Esophagus squamous epithelium (tissue), 5 donors: ENCODE results near the gene SHC1. TPM values are rescaled to one million over a fixed set of nuclear protein-coding genes. Genes with fewer than 3 reads are reported as not detected.

ENCODE experiments used
- DNase-seq: peaks from one replicate; lab custom pipeline; 2025; lab: John Stamatoyannopoulos, UW
- H3K27ac ChIP-seq, 4 donors: fragments of 200-600 bp; sonication (generic); one replicate each; pipeline ENCODE4 v1.5.1; 2016 to 2019; ENCODE audit warnings: mild to moderate bottlenecking in 1 of 4
- H3K27me3 ChIP-seq, 4 donors: fragments of 200-600 bp; sonication (generic); 1 replicate in 3 of 4; 2 replicates in 1 of 4; pipeline versions ENCODE4 v1.5.1 to v1.6.0; 2017 to 2021; ENCODE audit warnings: antibody characterized with exemption in 1 of 4
- H3K36me3 ChIP-seq, 3 donors: fragments of 200-600 bp; sonication (generic); one replicate each; pipeline ENCODE4 v1.5.1; 2016 to 2019
- H3K4me1 ChIP-seq, 3 donors: fragments of 200-600 bp; sonication (generic); one replicate each; pipeline ENCODE4 v1.5.1; 2017 to 2019
- H3K4me3 ChIP-seq, 4 donors: fragments of 200-600 bp; sonication (generic); 1 replicate in 3 of 4; 2 replicates in 1 of 4; pipeline ENCODE4 v1.5.1; 2016 to 2019; ENCODE audit warnings: mild to moderate bottlenecking in 2 of 4, moderate library complexity in 1 of 4
- H3K9me3 ChIP-seq, 3 donors: fragments of 200-600 bp; sonication (generic); one replicate each; pipeline ENCODE4 v1.5.1; 2016 to 2019
- POLR2A ChIP-seq, 4 donors: fragments of 450-650 bp; IDR thresholded peaks; one replicate each; pipeline ENCODE4 v1.6.1; 2017; ENCODE audit warnings: antibody characterized with exemption in 4 of 4, mild to moderate bottlenecking in 4 of 4, moderate library complexity in 3 of 4
- WGBS, 2 donors: methylation state at CpG; one replicate each; pipeline ENCODE4 v1.1.5; 2018; 5-methylcytosine and 5-hydroxymethylcytosine counted together
- intact Hi-C: fragments of 100-400 bp; cut with DNase I; formaldehyde crosslinking; loops from one replicate; pipeline ENCODE4 v1.15.0; 2022
- total RNA-seq, 4 donors: library from RNA; depleted of rRNA; stranded (reverse); fragments of >200 nt; gene quantifications; one replicate each; pipeline ENCODE4 v1.1.0, GENCODE V29; 2016
- TF ChIP-seq, protein P1 (sequence below), 6 experiments: fragments of 450-650 bp in 4 of 6; fragments of 200-600 bp in 2 of 6; sonication (generic) in 2 of 6; IDR thresholded peaks; one replicate each; pipeline ENCODE4 v1.5.1; 2016 to 2019; ENCODE audit warnings: antibody characterized with exemption in 6 of 6, mild to moderate bottlenecking in 4 of 6, moderate library complexity in 4 of 6
- donor health status: DM: yes; HTN: yes; CAD: no.

The SHC1 gene
- total RNA-seq, 4 donors from 2014 or later, result 37.6 to 80.9 (median 65.8) TPM

DNA sequence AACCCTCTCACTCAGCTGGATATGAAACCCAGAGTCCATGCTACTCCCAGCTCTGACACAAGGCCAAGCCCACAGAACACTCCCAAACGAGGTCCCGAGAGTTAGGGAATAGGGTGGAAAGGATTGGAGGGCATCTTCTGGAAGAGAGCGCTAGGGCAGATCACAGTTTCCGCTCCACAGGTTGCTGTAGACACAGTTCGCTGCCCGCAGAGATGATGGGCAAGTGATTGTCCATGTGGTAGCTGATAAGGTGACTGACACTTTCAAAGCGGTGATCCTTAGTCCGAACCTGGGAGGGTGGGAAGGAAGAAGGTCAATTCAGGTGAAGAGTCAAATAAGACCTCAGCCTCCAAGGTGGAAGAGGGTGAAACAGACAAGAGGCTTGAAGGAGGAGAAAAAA lies 6.9 kb downstream of the SHC1 start:
- Histone ChIP-seq H3K27me3 (no peaks in the 10 kb centered on the region), H3K36me3 (peaks cover 10 to 74% (median 58%) of the 10 kb centered on the region in 3 donors), H3K27ac (peak overlapping the region in 3 of 4 donors; percentile 95 to 99 (median 97)), H3K4me1 (peaks cover 18 to 67% (median 31%) of the 10 kb centered on the region in 3 donors), H3K4me3 (no peak overlapping the region), H3K9me3 (no peaks in the 10 kb centered on the region)
- no peak for TF ChIP-seq POLR2A (IDR thresholded peaks at IDR 0.05)
- TF ChIP-seq, protein P1, sequence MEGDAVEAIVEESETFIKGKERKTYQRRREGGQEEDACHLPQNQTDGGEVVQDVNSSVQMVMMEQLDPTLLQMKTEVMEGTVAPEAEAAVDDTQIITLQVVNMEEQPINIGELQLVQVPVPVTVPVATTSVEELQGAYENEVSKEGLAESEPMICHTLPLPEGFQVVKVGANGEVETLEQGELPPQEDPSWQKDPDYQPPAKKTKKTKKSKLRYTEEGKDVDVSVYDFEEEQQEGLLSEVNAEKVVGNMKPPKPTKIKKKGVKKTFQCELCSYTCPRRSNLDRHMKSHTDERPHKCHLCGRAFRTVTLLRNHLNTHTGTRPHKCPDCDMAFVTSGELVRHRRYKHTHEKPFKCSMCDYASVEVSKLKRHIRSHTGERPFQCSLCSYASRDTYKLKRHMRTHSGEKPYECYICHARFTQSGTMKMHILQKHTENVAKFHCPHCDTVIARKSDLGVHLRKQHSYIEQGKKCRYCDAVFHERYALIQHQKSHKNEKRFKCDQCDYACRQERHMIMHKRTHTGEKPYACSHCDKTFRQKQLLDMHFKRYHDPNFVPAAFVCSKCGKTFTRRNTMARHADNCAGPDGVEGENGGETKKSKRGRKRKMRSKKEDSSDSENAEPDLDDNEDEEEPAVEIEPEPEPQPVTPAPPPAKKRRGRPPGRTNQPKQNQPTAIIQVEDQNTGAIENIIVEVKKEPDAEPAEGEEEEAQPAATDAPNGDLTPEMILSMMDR (IDR thresholded peaks at IDR 0.05), result no peak
- intact Hi-C loops, result loop anchor here (5.0 to 10.0 kb wide), 2 partner anchors 34 to 101 kb away; partner anchors contain the start of gene EFNA4
- no peak for DNase-seq
- 77 to 78% methylated on average over 7 to 8 of the region's 8 CpGs for WGBS, 2 donors

DNA sequence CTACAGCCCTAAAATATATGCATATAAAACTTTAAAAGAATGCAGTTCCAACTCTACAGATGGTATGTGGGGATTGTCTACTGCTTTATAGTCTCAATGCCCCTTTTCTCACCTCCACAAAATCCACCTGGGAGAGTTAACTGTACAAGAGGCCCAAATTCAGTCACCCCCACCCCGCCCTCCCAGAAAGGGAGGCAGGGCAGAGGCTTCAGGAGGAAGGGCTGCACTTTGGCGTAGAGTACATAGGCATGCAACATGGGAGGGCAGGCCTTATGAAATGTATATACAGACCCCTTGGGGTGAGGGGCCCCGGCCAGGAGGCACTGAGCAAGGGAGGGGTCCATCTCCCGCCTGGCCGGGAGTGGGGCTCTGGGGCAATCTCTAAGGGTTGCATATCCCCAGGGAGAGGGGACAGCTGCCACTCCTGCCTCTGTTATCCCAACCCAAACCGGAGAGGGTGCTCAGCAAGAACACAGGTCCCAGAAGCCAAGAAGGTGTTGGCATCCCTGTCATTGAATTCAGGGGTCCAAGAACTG lies 7.7 kb downstream of the SHC1 start:
- peak overlapping the region; percentile 95 to 99 (median 98) for H3K27ac ChIP-seq
- intact Hi-C loops, result loop anchor here (5.0 to 10.0 kb wide), 2 partner anchors 34 to 102 kb away; partner anchors contain the start of gene EFNA4
- no peaks in the 10 kb centered on the region for H3K9me3 ChIP-seq
- 40 to 59% methylated on average over 3 to 6 of the region's 6 CpGs for WGBS, 2 donors
- peaks cover 16 to 74% (median 51%) of the 10 kb centered on the region in 3 donors for H3K36me3 ChIP-seq
- TF ChIP-seq POLR2A (IDR thresholded peaks at IDR 0.05), result no peak
- TF ChIP-seq, protein P1 (IDR thresholded peaks at IDR 0.05), result no peak
- H3K4me3 ChIP-seq, result peak overlapping the region; percentile 67 to 98 (median 79)
- no peaks in the 10 kb centered on the region for H3K27me3 ChIP-seq
- H3K4me1 ChIP-seq, result peaks cover 16 to 65% (median 26%) of the 10 kb centered on the region in 3 donors
- DNase-seq, result no peak

DNA sequence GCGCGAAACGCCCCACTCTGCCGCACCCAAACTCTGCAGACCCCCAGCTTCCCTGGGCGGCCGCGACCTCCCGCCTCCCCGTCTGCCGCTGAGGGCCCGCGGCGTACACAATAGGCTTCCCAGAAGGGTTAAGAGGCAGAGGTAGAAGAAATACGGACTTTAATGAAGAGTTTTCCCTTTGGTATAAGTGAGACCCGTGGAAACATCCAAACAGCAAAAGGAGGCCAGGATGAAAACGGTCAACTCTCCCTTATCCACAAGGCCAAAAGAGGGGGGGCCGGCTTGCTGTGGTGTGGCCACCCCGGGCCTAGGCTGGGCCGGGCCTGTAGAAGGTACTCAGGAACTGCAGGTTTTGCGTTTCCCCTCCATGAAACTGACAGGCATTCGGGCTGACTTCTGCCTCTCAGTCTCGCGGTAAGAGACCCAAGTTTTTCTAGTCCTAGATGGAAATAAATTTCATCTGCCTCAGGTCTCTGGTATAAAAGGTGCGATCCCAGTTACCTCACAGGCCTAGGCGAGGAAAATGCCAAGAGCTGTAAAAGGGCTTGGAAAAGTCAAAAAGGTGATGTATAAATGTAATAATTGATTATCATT lies 8.3 kb downstream of the SHC1 start:
- intact Hi-C loops, result loop anchor here (5.0 to 10.0 kb wide), 2 partner anchors 35 to 103 kb away; partner anchors contain the start of gene EFNA4
- Histone ChIP-seq H3K27me3 (no peaks in the 10 kb centered on the region), H3K4me1 (peaks cover 16 to 65% (median 23%) of the 10 kb centered on the region in 3 donors), H3K4me3 (peak overlapping the region; percentile 67 to 98 (median 79)), H3K36me3 (peaks cover 16 to 74% (median 51%) of the 10 kb centered on the region in 3 donors), H3K9me3 (no peaks in the 10 kb centered on the region), H3K27ac (peak overlapping the region; percentile 95 to 99 (median 98))
- TF ChIP-seq, protein P1 (IDR thresholded peaks at IDR 0.05), result no peak
- no peak for TF ChIP-seq POLR2A (IDR thresholded peaks at IDR 0.05)
- no peak for DNase-seq
- 4 to 7% methylated on average over 9 to 11 of the region's 25 CpGs for whole genome bisulfite sequencing, 2 donors

DNA sequence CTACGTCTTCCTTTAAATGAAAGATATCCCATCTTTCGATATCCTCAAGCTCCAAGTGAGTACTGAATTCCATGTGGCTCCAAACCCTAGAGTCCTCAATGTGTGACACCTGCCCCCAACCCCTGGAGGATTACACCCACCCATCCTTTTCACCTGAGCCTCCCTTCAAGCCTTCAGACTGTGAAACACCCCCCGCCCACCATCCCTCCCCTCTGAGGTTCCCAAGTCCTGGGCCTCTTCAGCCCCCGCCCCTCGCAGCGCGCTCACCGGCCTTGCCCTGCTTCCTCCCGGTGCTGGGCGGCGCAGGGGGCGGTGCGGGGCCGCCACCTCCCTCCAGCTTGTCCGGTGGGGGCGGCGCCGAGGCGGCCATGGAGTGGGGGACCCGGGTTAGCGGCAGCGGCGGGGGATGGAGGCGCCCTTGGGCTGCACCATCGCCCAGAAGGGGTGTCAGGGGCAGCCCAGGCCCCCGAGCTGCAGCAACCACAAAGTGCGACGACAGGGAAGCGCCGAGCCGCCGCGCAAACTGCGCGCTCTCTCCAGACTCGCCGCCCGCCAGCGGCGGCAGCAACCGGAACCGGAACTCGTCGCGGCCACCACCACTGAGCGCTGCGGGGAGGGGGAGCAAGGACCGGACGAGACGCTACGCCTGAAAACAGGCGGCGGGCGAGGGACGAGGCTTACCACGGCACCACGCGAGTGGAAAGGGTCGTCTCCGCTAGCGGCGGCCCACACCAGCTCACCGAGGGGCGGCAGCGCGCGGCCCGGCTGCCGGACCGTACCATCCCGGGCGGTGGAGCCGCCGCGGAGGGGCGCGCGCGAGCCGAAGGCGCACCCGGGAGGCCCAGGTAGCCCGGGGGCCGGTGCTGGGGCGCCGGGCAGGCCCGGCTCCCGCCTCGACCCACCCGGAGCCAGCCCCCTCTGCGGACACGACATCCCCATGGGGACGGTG lies 9.1 kb downstream of the SHC1 start, which contains the start of gene PYGO2:
TSS of gene PYGO2 (minus strand) at position 576 of the 949 bp plus-strand sequence. CDS start at position 370, 206 bp downstream.
- Histone ChIP-seq H3K4me1 (peaks cover 21 to 66% (median 31%) of the 10 kb centered on the region in 3 donors), H3K27me3 (no peaks in the 10 kb centered on the region), H3K36me3 (peaks cover 16 to 66% (median 46%) of the 10 kb centered on the region in 3 donors), H3K27ac (peak within 1 kb of the TSS; percentile 95 to 99 (median 98)), H3K9me3 (no peaks in the 10 kb centered on the region), H3K4me3 (peak within 1 kb of the TSS; percentile 67 to 98 (median 79))
- intact Hi-C loops, result loop anchor here (5.0 to 10.0 kb wide), 2 partner anchors 36 to 103 kb away; partner anchors contain the start of gene EFNA4
- TF ChIP-seq, protein P1 (IDR thresholded peaks at IDR 0.05), result peak; percentile 26 to 89 (median 70)
- TF ChIP-seq POLR2A (IDR thresholded peaks at IDR 0.05), result peak in 2 of 4 donors; percentile 68 to 89
- WGBS, 2 donors, result 0% methylated on average over 3 to 11 of the region's 93 CpGs
- DNase-seq, result no peak
